CD4-positive, alpha-beta T cell treated with Interleukin-10 for 1 hour (primary cell): Measurements from ENCODE around the gene FIBIN.

Source experiments
- DNase-seq: peaks from one replicate; pipeline ENCODE4 v3.0.0-alpha.2; 2020

The FIBIN gene

GRCh38 chr11:27025312-27025955 is 31.5 kb downstream of the FIBIN start:
- no peak for DNase-seq

DNA sequence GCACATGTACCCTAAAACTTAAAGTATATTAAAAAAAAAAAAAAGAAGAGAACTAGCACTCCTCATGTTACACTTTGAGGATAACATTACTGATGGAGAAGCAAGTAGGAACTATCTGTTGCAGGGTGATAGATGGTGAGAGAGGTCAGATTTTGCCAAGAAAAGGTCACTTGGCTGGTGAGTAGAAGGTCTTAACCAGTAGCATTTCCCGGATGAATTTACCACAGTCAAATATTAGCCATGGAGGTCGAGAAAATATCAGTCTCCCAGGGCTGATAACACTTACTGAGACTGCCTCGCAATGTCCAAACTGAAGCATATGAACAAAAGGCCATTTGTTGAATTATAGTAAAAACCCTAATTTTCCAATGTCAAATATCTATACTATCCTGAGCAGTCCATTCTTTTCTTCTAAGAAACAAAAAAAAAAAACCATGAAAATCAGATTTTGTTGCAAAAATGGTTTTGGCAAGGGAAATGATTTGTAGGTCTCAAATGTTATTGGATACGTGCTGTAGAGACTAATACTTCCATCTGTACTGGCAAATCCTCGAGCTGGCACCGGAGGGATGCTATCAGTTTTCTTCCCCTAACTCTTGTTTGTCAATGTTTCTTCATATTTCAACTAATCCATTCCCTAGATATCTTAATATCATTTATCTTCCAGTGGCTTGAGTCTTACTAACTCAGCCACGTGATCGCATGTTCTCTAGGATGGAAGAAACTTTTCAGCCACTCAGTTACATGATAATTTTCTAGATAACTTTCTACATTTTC is 32.2 kb downstream of the FIBIN start:
- no peak for DNase-seq

- DNase-seq, result no peak
These were observed 34.7 kb downstream of the FIBIN start for GRCh38 chr11:27028561-27028965.

DNA sequence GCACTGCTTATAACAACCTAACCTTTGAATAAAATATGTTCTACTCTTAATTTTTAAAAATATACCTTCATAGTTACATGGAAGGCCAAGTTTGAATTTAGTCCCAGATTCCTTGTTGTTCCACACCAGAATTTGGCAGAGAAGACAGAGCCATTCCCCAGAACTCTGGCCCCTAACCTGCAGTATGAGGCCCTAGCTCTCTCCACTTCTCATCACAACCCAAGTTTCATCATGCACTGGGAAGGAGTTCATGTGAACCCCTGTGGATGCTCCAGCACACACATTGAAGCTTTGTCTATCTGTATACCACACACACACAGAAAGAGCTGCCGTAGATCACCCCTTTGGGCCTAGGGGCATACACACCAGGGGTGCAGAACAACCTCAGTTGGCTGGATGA is 36.1 kb downstream of the FIBIN start:
- DNase-seq, result no peak

DNA sequence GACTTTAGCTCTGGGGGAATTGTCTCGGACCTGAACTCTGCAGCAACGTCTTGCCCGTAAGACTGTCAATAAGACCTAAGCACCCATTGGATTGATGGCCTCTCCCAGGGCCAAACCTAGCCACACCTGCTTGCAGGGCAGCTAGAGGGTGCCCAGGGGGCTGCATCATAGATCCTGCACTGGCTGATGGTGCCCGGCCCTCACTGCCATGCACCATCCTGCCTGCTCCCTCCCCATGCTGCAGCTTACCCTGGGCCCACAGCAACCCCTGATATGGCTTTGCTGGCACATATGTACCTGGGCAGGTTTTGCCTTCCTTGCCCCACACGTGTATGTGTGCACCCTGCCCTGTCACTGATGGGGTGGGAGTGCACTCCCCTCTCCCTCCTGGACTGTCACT is 37.8 kb downstream of the FIBIN start:
- no peak for DNase-seq

DNA sequence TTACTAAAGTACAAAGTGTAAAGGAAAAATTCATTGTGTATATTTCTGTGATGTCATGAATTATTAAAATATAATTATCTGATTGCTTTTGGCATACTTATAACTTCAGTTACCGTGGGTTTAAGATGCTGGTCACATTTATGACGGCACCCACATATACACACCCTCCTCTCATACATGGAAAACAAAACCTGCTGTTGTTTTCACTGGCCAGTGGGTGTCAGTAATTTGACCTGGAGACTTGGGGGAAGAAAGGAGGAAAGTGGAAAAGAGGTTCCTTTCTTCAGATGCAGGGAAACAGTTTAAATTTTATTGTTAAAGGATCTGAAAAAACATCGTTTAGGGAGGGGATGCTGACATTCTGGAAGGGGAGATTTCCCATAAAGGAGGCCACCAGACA is 46.0 kb downstream of the FIBIN start:
- no peak for DNase-seq

- no peak for DNase-seq
These were observed 46.6 kb downstream of the FIBIN start, which contains the start of gene BBOX1 for GRCh38 chr11:27040302-27041115. Gene BBOX1, plus strand, starts transcription at chr11:27040815. Its CDS starts 14,616 bp downstream, at chr11:27055431.

DNA sequence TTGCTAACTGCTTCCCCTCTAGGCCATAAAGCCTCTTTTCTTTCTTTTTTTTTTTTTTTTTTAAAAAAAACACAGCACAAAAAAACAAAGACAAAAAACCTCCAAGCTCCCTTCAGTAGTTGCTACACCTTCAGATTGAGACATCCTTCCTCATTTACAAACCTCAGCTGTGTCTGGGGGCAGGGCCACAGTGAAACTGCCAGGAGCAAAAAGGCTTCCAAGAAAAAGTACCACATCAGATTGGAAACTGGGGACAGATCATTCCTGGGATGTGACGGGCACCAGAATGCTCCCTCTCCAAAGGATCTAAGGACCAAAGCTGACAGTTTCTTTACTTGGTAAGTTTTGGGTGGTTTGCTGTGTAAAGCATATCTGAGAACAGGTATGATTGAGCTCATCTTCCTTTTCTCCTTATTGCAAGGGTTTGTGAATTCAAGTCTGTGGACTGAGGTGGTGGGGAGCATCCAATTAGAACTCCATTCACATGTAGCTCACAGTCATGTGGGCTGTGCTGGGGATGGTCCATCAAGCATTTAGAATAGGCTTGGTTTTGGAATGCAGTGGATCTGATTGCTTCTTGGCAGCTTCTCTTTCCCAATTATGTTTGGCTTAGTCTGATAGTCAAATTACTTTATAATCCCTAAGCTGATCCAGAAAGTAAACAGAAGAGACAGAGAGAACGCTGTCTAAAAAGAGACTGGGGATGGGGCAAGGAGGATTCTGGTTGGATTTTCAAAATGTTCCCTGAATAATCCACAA is 47.4 kb downstream of the FIBIN start:
- DNase-seq, result no peak
